ENCODE results near the gene LAG3. TPM values are rescaled to one million over a fixed set of nuclear protein-coding genes. Genes with fewer than 3 reads are reported as not detected.

Gene LAG3
- polyA plus RNA-seq, 4 donors, result 0.67 to 5.9 (median 1.3) TPM

GRCh38 chr12:6824085-6824775 lies 51.9 kb downstream of the LAG3 start:
- Histone ChIP-seq H3K4me1 (ENCODE audit: control insufficient read depth in 3 of 3, insufficient read depth in 2 of 3, low read depth in 1 of 3, low read length in 2 of 3) (peaks cover 0 to 32% (median 5%) of the 10 kb centered on the region in 3 donors), H3K27ac (ENCODE audit: low read depth in 1 of 3, low read length in 2 of 3) (no peak overlapping the region), H3K27me3 (ENCODE audit: control insufficient read depth in 3 of 3, insufficient read depth in 3 of 3, low read length in 3 of 3) (peaks cover 0 to 69% (median 2%) of the 10 kb centered on the region in 3 donors), H3K36me3 (ENCODE audit: control insufficient read depth in 3 of 3, insufficient read depth in 2 of 3, low read depth in 1 of 3, low read length in 3 of 3) (peaks cover 0 to 4% (median 0%) of the 10 kb centered on the region in 3 donors), H3K9me3 (ENCODE audit: control insufficient read depth in 2 of 2, insufficient read depth in 1 of 2, low read depth in 1 of 2, low read length in 1 of 2) (no peaks in the 10 kb centered on the region), H3K4me3 (ENCODE audit: low read depth in 1 of 3, low read length in 3 of 3) (no peak overlapping the region)
- WGBS, 3 donors, result 63 to 86% (median 67%) methylated on average over 34 to 37 of the region's 37 CpGs
- FAIRE-seq (no peak), DNase-seq (no peak)

GRCh38 chr12:6824901-6825381 lies 52.6 kb downstream of the LAG3 start:
- H3K36me3 ChIP-seq (ENCODE audit: control insufficient read depth in 3 of 3, insufficient read depth in 2 of 3, low read depth in 1 of 3, low read length in 3 of 3), result peaks cover 0 to 8% (median 0%) of the 10 kb centered on the region in 3 donors
- no peak overlapping the region for H3K27ac ChIP-seq (ENCODE audit: low read depth in 1 of 3, low read length in 2 of 3)
- H3K27me3 ChIP-seq (ENCODE audit: control insufficient read depth in 3 of 3, insufficient read depth in 3 of 3, low read length in 3 of 3), result peaks cover 0 to 69% (median 2%) of the 10 kb centered on the region in 3 donors
- DNase-seq (no peak), FAIRE-seq (no peak)
- no peaks in the 10 kb centered on the region for H3K9me3 ChIP-seq (ENCODE audit: control insufficient read depth in 2 of 2, insufficient read depth in 1 of 2, low read depth in 1 of 2, low read length in 1 of 2)
- peak overlapping the region in 1 of 3 donors; percentile 1 for H3K4me3 ChIP-seq (ENCODE audit: low read depth in 1 of 3, low read length in 3 of 3)
- WGBS, 3 donors, result 38 to 48% (median 46%) methylated on average over 11 to 12 of the region's 12 CpGs
- peaks cover 0 to 37% (median 7%) of the 10 kb centered on the region in 3 donors for H3K4me1 ChIP-seq (ENCODE audit: control insufficient read depth in 3 of 3, insufficient read depth in 2 of 3, low read depth in 1 of 3, low read length in 2 of 3)

- DNase-seq (peak; percentile 76 to 91), FAIRE-seq (no peak)
- Histone ChIP-seq H3K36me3 (ENCODE audit: control insufficient read depth in 3 of 3, insufficient read depth in 2 of 3, low read depth in 1 of 3, low read length in 3 of 3) (peaks cover 0 to 13% (median 0%) of the 10 kb centered on the region in 3 donors), H3K27ac (ENCODE audit: low read depth in 1 of 3, low read length in 2 of 3) (no peak overlapping the region), H3K4me1 (ENCODE audit: control insufficient read depth in 3 of 3, insufficient read depth in 2 of 3, low read depth in 1 of 3, low read length in 2 of 3) (peaks cover 0 to 36% (median 7%) of the 10 kb centered on the region in 3 donors), H3K9me3 (ENCODE audit: control insufficient read depth in 2 of 2, insufficient read depth in 1 of 2, low read depth in 1 of 2, low read length in 1 of 2) (no peaks in the 10 kb centered on the region), H3K4me3 (ENCODE audit: low read depth in 1 of 3, low read length in 3 of 3) (peak overlapping the region in 1 of 3 donors; percentile 1), H3K27me3 (ENCODE audit: control insufficient read depth in 3 of 3, insufficient read depth in 3 of 3, low read length in 3 of 3) (peaks cover 0 to 63% (median 2%) of the 10 kb centered on the region in 3 donors)
- WGBS, 3 donors, result 4 to 12% (median 10%) methylated on average over 19 of the region's 19 CpGs
Measured at GRCh38 chr12:6825398-6826124, 53.2 kb downstream of the LAG3 start.

- no peak for DNase-seq
- H3K27ac ChIP-seq (ENCODE audit: low read depth in 1 of 3, low read length in 2 of 3), result no peak overlapping the region
- no peak overlapping the region for H3K4me3 ChIP-seq (ENCODE audit: low read depth in 1 of 3, low read length in 3 of 3)
- H3K27me3 ChIP-seq (ENCODE audit: control insufficient read depth in 3 of 3, insufficient read depth in 3 of 3, low read length in 3 of 3), result peaks cover 0 to 56% (median 2%) of the 10 kb centered on the region in 3 donors
- H3K4me1 ChIP-seq (ENCODE audit: control insufficient read depth in 3 of 3, insufficient read depth in 2 of 3, low read depth in 1 of 3, low read length in 2 of 3), result peaks cover 0 to 30% (median 7%) of the 10 kb centered on the region in 3 donors
- no peak for FAIRE-seq
- WGBS, 3 donors, result 74 to 81% (median 78%) methylated on average over 17 of the region's 17 CpGs
- H3K36me3 ChIP-seq (ENCODE audit: control insufficient read depth in 3 of 3, insufficient read depth in 2 of 3, low read depth in 1 of 3, low read length in 3 of 3), result peaks cover 0 to 19% (median 0%) of the 10 kb centered on the region in 3 donors
- no peaks in the 10 kb centered on the region for H3K9me3 ChIP-seq (ENCODE audit: control insufficient read depth in 2 of 2, insufficient read depth in 1 of 2, low read depth in 1 of 2, low read length in 1 of 2)
Measured at GRCh38 chr12:6826125-6826733, 53.9 kb downstream of the LAG3 start.

- Histone ChIP-seq H3K27ac (ENCODE audit: low read depth in 1 of 3, low read length in 2 of 3) (peak overlapping the region in 1 of 3 donors; percentile 9), H3K27me3 (ENCODE audit: control insufficient read depth in 3 of 3, insufficient read depth in 3 of 3, low read length in 3 of 3) (peaks cover 0 to 53% (median 2%) of the 10 kb centered on the region in 3 donors), H3K9me3 (ENCODE audit: control insufficient read depth in 2 of 2, insufficient read depth in 1 of 2, low read depth in 1 of 2, low read length in 1 of 2) (no peaks in the 10 kb centered on the region), H3K4me1 (ENCODE audit: control insufficient read depth in 3 of 3, insufficient read depth in 2 of 3, low read depth in 1 of 3, low read length in 2 of 3) (peaks cover 0 to 25% (median 7%) of the 10 kb centered on the region in 3 donors), H3K4me3 (ENCODE audit: low read depth in 1 of 3, low read length in 3 of 3) (no peak overlapping the region), H3K36me3 (ENCODE audit: control insufficient read depth in 3 of 3, insufficient read depth in 2 of 3, low read depth in 1 of 3, low read length in 3 of 3) (peaks cover 0 to 26% (median 0%) of the 10 kb centered on the region in 3 donors)
- FAIRE-seq, result no peak
- no peak for DNase-seq
- 76 to 82% (median 76%) methylated on average over 19 to 22 of the region's 22 CpGs for WGBS, 3 donors
Measured at GRCh38 chr12:6826734-6827436, 54.6 kb downstream of the LAG3 start.

GRCh38 chr12:6827437-6827911 lies 55.2 kb downstream of the LAG3 start:
- H3K4me1 ChIP-seq (ENCODE audit: control insufficient read depth in 3 of 3, insufficient read depth in 2 of 3, low read depth in 1 of 3, low read length in 2 of 3), result peaks cover 0 to 19% (median 7%) of the 10 kb centered on the region in 3 donors
- 5 to 13% (median 7%) methylated on average over 8 of the region's 8 CpGs for WGBS, 3 donors

More at GRCh38 chr12:6827437-6827911, 55.2 kb downstream of the LAG3 start:
- Histone ChIP-seq H3K27ac (ENCODE audit: low read depth in 1 of 3, low read length in 2 of 3) (peak overlapping the region in 1 of 3 donors; percentile 9), H3K4me3 (ENCODE audit: low read depth in 1 of 3, low read length in 3 of 3) (no peak overlapping the region), H3K27me3 (ENCODE audit: control insufficient read depth in 3 of 3, insufficient read depth in 3 of 3, low read length in 3 of 3) (peaks cover 0 to 47% (median 2%) of the 10 kb centered on the region in 3 donors), H3K9me3 (ENCODE audit: control insufficient read depth in 2 of 2, insufficient read depth in 1 of 2, low read depth in 1 of 2, low read length in 1 of 2) (no peaks in the 10 kb centered on the region), H3K36me3 (ENCODE audit: control insufficient read depth in 3 of 3, insufficient read depth in 2 of 3, low read depth in 1 of 3, low read length in 3 of 3) (peaks cover 0 to 31% (median 0%) of the 10 kb centered on the region in 3 donors)
- FAIRE-seq (no peak), DNase-seq (peak; percentile 60 to 85)

All from small intestine (tissue), 7 donors.